Measurements from ENCODE around the gene PLEKHG4B.
"Not testable (repeated sequence)": the region's sequence is repeated elsewhere in the genome, so short reads cannot be mapped to it uniquely, and the experiment has no call there.

PLEKHG4B gene

DNA sequence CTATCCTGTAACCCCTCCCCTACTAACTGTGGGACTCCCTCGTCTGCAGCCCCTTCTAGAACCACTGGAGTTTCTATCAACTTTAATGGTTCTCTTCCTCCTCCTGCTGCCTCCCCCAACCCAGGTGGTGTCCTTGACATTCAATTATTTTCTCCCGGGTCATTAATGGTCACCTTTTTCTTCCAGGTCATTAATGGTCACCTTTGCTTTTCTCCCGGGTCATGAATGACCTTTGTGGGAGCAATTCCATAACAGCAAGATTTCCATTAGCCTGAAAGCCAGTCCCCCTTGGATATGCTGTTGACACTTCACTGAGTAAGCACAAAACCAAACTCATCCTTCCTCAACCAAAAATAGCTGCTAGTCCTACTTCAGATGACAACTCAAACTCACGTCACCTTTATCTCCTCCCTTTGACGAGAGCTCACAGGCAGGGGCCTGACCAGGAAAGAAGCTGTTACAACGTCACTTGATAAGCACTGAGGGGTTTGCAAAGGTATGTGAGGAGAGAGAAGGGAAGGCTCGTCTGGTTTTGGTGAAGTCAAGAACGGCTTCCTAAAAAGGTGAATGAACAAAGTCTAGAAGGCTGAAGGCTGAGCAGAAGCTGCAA is 115.1 kb downstream of the PLEKHG4B start:
- H3K27ac Mint-ChIP-seq (ENCODE audit: low read depth), result no peak overlapping the region
- H3K9me3 Mint-ChIP-seq, result no peaks in the 10 kb centered on the region
- H3K4me1 Mint-ChIP-seq, result peaks cover 32% of the 10 kb centered on the region
- peaks cover 17% of the 10 kb centered on the region for H3K36me3 Mint-ChIP-seq (ENCODE audit: insufficient read depth)
- ATAC-seq (replicated peaks; ENCODE audit: extremely low read depth, poor library complexity, severe bottlenecking) (no peak), DNase-seq (ENCODE audit: low spot score in 2 of 2) (no peak)
- no peaks in the 10 kb centered on the region for H3K27me3 Mint-ChIP-seq
- H3K4me3 Mint-ChIP-seq, result no peak overlapping the region

DNA sequence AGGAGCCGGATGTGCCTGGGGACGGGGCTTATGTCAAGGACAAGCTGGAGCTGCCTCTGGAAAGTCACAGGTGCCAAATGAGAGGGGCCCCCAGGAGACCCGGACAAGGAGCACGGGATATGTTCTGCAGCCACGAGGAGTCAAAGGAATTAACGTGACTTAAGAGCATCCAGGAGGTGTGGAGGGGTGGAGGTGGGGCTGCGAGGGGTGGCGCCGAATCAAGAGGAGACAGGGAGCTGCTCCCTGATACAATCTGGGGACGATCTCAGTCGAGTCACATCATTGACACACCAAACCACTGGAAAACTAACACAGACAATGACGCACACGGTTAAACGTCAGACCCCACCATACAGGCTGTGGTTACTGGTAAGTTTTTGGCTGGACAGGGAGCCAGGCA is 115.6 kb downstream of the PLEKHG4B start:
- H3K27ac Mint-ChIP-seq (ENCODE audit: low read depth), result no peak overlapping the region
- no peak for DNase-seq (ENCODE audit: low spot score in 2 of 2)
- H3K4me1 Mint-ChIP-seq, result peaks cover 32% of the 10 kb centered on the region
- H3K27me3 Mint-ChIP-seq, result no peaks in the 10 kb centered on the region
- H3K9me3 Mint-ChIP-seq, result no peaks in the 10 kb centered on the region
- peaks cover 17% of the 10 kb centered on the region for H3K36me3 Mint-ChIP-seq (ENCODE audit: insufficient read depth)
- H3K4me3 Mint-ChIP-seq, result no peak overlapping the region
- ATAC-seq (replicated peaks; ENCODE audit: extremely low read depth, poor library complexity, severe bottlenecking), result no peak

DNA sequence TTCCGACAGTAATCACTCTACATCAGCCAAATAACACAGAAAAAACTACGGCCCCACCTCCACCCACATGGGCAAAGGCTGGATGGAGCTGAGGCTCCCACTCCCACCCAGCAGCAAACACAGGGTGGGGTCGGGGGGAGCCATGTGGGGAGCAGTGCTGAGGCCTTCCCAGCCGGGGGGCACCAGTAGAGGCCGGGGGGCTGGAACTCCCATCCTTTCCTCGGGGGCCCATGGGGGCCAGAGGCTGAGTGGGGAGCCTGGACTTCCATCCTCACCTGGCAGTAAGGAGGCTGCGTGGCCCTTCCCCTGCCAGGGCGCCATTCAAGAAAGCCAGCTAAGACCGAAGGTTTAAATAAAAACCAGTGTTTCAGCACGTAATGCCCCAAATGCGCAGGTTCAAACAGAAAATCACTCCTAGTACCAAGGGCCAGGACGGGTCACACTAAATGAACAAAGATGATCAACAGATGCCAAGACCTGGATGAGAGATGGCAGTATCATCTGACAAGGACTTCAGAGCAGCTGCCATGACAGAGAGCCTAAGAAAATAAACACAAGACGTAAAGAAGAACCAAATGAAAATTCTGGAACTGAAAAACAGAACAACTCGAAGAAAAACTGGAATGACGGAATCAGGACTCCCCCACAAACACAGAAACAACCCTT is 116.6 kb downstream of the PLEKHG4B start:
- H3K27me3 Mint-ChIP-seq, result no peaks in the 10 kb centered on the region
- H3K4me3 Mint-ChIP-seq, result no peak overlapping the region
- H3K9me3 Mint-ChIP-seq, result no peaks in the 10 kb centered on the region
- H3K4me1 Mint-ChIP-seq, result peaks cover 32% of the 10 kb centered on the region
- DNase-seq (ENCODE audit: low spot score in 2 of 2) (no peak), ATAC-seq (replicated peaks; ENCODE audit: extremely low read depth, poor library complexity, severe bottlenecking) (no peak)
- H3K36me3 Mint-ChIP-seq (ENCODE audit: insufficient read depth), result peaks cover 17% of the 10 kb centered on the region
- H3K27ac Mint-ChIP-seq (ENCODE audit: low read depth), result no peak overlapping the region

DNA sequence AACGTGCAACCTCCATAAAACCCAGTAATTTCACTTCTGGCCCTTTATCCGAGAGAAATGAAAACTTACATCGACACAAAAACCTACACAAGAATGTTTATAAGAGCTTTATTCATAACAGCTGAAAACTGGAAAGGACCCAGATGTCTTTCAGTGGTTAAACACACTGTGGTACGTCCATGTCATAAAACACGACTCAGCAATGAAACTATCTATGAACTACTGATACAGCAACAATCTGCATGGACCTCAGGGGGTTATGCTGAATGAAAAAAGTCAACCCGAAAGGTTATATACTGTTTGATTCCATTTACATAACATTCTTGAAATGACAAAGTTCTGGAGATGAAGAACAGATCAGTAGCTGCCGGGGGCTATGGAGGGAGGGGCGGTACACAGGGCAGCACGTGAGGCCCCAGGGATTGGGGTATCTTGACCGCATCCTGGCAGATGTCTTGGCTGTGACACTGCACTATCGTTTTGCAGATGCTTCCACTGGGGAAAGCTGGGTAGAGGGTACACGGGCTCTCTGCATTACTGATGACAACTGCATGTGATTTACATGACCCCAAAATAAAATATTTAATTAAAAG is 121.9 kb downstream of the PLEKHG4B start:
- Mint-ChIP-seq H3K4me3 (no peak overlapping the region), H3K27ac (ENCODE audit: low read depth) (no peak overlapping the region)

DNA sequence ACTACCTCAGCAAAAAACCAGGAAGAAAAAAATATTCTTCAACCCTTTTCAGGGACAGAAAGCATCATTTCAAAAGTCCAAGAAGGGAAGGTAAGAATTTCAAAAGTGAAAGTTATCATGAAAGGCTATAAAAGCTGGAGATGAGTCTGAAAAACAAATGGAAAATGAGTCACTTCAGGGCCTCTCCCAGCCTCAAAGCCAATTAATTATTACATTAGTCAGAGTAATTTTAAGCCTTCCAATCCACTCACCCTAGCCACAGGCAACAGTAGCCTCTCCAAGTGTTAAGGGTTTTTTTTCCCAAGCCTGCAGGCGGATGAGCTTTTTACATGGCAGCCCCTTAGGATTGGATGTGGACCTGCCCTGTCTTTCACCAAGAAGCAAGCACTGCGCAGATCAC is 123.3 kb downstream of the PLEKHG4B start:
- ATAC-seq (replicated peaks; ENCODE audit: extremely low read depth, poor library complexity, severe bottlenecking); H3K27me3 Mint-ChIP-seq: not testable (repeated sequence)

More for the DNA sequence above, 121.9 kb downstream of the PLEKHG4B start:
- Mint-ChIP-seq H3K36me3 (ENCODE audit: insufficient read depth) (peaks cover 20% of the 10 kb centered on the region), H3K4me1 (peaks cover 43% of the 10 kb centered on the region), H3K27me3 (no peaks in the 10 kb centered on the region), H3K9me3 (no peaks in the 10 kb centered on the region)
- no peak for ATAC-seq (replicated peaks; ENCODE audit: extremely low read depth, poor library complexity, severe bottlenecking)
- DNase-seq (ENCODE audit: low spot score in 2 of 2), result no peak

DNA sequence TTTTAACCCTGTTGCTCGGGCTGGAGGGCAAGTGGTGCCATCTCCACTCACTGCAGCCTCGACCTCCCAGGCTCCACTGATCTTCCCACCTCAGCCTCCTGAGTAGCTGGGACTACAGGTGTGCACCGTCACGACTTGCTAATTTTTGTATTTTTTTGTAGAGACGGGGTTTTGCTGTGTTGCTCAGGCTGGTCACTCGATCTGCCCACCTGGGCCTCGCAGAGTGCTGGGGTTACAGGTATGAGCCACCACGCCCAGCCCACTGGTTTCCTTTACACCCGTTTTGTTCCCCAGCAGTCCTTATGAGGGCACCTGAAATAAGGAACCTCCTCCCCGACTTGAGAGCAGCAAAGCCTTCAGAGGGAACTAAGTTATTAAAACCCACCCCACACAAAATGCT is 124.1 kb downstream of the PLEKHG4B start:
- not testable (repeated sequence) for H3K4me3 Mint-ChIP-seq; ATAC-seq (replicated peaks; ENCODE audit: extremely low read depth, poor library complexity, severe bottlenecking); H3K27me3 Mint-ChIP-seq; H3K9me3 Mint-ChIP-seq; DNase-seq (ENCODE audit: low spot score in 2 of 2)
- peak overlapping the region; percentile 44 for H3K27ac Mint-ChIP-seq (ENCODE audit: low read depth)
- H3K36me3 Mint-ChIP-seq (ENCODE audit: insufficient read depth), result peaks cover 28% of the 10 kb centered on the region
- peaks cover 45% of the 10 kb centered on the region for H3K4me1 Mint-ChIP-seq

More for the DNA sequence above, 123.3 kb downstream of the PLEKHG4B start:
- peak overlapping the region; percentile 29 for H3K4me3 Mint-ChIP-seq
- H3K27ac Mint-ChIP-seq (ENCODE audit: low read depth); H3K9me3 Mint-ChIP-seq; DNase-seq (ENCODE audit: low spot score in 2 of 2): not testable (repeated sequence)
- peaks cover 40% of the 10 kb centered on the region for H3K4me1 Mint-ChIP-seq
- peaks cover 26% of the 10 kb centered on the region for H3K36me3 Mint-ChIP-seq (ENCODE audit: insufficient read depth)

DNA sequence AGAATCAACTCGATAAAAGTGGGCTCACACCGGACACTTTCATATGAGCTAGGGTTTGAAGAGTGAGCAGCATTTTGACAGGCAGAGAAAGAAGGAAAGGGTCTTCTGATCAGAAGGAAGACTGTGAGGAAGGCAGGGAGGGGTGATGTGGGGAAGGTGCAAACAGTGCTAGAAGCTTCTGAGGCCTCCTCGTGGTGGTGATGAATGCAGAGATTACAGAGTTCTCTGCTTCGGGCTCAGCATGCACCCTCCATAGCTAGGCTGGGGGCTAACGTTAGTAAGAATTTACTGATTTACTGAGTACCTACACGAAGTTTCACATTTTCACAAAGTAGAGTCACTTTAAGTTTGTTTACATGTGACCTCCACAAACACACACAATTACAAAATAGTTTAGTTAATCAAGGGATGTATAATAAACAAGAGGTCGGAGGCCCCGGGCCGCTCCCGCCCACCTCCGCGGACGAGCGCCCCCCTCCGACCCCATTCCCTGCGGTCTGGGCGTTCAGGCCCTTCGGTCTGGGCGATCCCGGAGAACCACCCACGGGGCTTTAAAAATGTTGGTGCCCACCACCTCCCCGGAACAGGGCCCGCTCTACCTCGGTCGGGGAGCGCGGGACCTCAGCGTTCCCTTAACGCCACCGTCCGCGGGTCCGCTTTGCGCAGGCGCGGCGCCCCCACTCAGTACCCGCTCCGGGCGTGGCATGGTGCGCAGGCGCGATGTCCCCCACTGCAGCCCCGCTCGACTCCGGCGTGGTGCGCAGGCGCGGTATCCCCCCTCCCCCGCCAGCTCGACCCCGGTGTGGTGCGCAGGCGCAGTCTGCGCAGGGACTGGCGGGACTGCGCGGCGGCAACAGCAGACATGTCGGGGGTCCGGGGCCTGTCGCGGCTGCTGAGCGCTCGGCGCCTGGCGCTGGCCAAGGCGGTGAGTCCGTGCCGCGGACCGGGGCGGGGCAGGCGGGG is 125.8 kb downstream of the PLEKHG4B start, which contains the start of the genes CCDC127 and SDHA:
CCDC127 (minus strand) TSS at position 660 of the 963 bp plus-strand sequence. CDS start 1,304 bp downstream, outside the sequence.
SDHA (plus strand) TSS at position 827 of the 963 bp plus-strand sequence; CDS start at position 863, 36 bp downstream.
- peak within 1 kb of the TSS; percentile 92 for H3K4me3 Mint-ChIP-seq
- ATAC-seq (replicated peaks; ENCODE audit: extremely low read depth, poor library complexity, severe bottlenecking) (peak; percentile 77), DNase-seq (ENCODE audit: low spot score in 2 of 2) (peak; percentile 97)
- not testable (repeated sequence) for H3K9me3 Mint-ChIP-seq, H3K27me3 Mint-ChIP-seq
- H3K27ac Mint-ChIP-seq (ENCODE audit: low read depth), result peak within 1 kb of the TSS; percentile 91
- H3K36me3 Mint-ChIP-seq (ENCODE audit: insufficient read depth), result peaks cover 29% of the 10 kb centered on the region
- peaks cover 58% of the 10 kb centered on the region for H3K4me1 Mint-ChIP-seq

DNA sequence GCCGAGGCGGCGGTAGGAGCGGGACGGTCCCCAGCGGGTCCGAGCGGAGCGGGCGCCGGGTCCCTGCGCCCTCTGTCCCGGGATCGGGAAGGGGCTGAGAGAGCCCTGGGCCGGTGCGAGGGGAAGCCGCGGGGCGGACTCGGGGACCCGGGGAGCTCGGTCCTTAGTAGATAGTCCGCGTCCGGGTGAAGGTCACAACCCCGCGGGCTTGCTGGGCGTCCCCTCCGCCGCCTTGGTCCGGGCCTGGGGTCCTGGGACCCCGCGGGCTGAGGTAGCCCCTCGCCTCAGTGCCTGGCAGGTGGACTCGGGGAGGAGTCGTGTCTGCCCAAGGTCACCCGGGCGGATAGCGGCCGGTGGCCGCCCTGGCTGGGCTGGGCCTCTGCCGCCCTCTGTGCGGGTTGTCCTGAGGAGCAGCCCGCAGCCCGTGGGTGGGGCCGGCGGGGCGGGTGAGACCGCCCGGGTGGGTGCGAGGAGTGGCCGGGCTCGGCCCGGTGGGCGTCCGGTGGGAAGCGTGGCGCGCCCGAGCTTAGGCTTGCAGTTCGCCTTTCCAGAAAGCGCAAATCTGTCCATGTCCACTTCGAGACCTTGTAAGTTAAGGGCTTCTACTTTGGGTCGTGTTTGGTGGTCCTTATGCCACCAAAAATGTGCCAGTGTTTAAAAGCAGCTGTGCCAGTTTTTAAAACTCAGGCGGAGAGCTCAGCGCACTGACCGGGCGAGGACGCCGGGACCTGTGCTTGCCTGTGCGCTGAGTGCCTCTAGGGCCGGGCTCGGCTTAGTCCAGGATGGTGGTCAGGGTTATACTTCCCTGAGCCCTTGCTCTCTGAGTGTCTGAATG is 126.7 kb downstream of the PLEKHG4B start:
- Mint-ChIP-seq H3K9me3 (no peaks in the 10 kb centered on the region), H3K27me3 (no peaks in the 10 kb centered on the region), H3K4me1 (peaks cover 67% of the 10 kb centered on the region), H3K4me3 (peak overlapping the region; percentile 92), H3K36me3 (ENCODE audit: insufficient read depth) (peaks cover 29% of the 10 kb centered on the region), H3K27ac (ENCODE audit: low read depth) (peak overlapping the region; percentile 91)
- ATAC-seq (replicated peaks; ENCODE audit: extremely low read depth, poor library complexity, severe bottlenecking) (peak; percentile 7), DNase-seq (ENCODE audit: low spot score in 2 of 2) (no peak)

DNA sequence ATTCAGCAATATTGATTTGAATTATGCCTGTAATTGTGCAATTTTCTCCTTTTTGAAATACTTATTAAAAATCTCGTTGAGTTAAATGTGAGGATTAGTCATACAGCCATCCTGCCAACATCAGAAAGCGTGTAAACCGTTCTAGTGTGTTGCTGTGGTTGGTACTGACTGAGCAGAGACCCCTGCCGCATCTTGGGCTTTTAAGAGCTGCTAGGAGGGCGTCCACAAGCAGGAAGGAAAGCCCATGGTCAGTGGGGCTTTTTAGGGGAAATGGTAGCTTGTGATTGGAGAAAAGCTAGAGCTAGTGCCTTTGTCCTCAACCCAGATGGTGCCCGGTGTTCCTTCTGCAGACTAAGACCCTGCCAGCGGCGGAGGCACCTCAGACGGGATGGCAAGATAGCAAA is 127.5 kb downstream of the PLEKHG4B start:
- DNase-seq (ENCODE audit: low spot score in 2 of 2) (no peak), ATAC-seq (replicated peaks; ENCODE audit: extremely low read depth, poor library complexity, severe bottlenecking) (peak; percentile 18)
- Mint-ChIP-seq H3K9me3 (no peaks in the 10 kb centered on the region), H3K4me3 (peak overlapping the region; percentile 92), H3K27ac (ENCODE audit: low read depth) (peak overlapping the region; percentile 91), H3K27me3 (no peaks in the 10 kb centered on the region), H3K36me3 (ENCODE audit: insufficient read depth) (peaks cover 30% of the 10 kb centered on the region), H3K4me1 (peaks cover 66% of the 10 kb centered on the region)

DNA sequence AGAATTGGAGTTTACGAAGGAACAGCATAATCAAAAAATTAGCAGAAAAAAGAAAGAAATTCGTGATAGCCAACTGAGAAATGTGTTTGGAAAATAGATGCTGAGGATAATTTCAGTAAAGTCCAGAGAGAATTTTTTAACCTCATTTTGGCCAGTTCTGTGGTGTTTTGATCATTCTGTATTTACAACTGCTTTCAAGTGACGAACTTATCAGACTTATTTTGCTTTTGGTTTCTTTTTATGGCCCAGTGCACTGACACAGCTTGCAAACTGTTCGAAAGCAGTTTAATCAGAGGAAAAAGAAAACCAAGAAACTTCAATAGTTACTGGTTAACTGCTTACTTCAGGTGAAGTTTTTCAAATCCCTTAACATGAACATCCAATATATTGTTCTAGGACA is 128.0 kb downstream of the PLEKHG4B start:
- H3K36me3 Mint-ChIP-seq (ENCODE audit: insufficient read depth), result peaks cover 35% of the 10 kb centered on the region

DNA sequence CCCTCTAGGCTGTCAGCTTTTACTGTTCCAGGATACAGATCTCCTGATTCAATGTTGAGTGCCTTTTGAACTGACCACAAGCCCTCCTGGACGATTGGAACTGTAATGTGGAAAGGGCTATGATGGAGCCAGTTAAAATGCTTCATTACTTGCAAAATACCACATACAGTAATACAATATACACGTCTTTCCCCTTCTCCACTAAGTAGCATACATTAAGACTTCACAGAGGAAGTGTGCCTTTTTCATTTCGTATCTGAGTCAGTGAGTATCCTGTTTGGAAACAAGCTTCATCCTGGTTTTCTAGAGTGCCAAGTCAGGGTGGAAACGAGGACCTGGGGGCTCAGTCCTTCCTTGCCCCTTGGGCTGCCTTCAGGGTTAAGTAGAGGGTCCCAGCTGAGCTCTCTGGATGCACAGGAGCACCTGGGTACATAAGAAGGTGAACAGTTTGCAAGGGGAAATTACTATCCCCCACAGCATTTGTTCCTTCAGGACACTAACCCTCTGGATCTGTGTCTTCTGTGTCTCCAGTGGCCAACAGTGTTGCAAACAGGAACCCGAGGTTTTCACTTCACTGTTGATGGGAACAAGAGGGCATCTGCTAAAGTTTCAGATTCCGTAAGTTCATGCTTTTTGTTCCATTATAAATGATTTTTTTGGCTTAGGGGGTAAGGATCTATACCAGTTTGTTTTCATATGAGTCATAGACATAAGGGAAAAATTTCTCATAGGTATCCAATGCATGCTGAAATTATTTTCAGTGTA is 131.2 kb downstream of the PLEKHG4B start:
- H3K4me3 Mint-ChIP-seq; H3K9me3 Mint-ChIP-seq; H3K27me3 Mint-ChIP-seq; DNase-seq (ENCODE audit: low spot score in 2 of 2); ATAC-seq (replicated peaks; ENCODE audit: extremely low read depth, poor library complexity, severe bottlenecking): not testable (repeated sequence)
- Mint-ChIP-seq H3K27ac (ENCODE audit: low read depth) (peak overlapping the region; percentile 20), H3K36me3 (ENCODE audit: insufficient read depth) (peaks cover 48% of the 10 kb centered on the region), H3K4me1 (peaks cover 51% of the 10 kb centered on the region)

More for the DNA sequence above, 128.0 kb downstream of the PLEKHG4B start:
- Mint-ChIP-seq H3K27ac (ENCODE audit: low read depth) (peak overlapping the region; percentile 91), H3K27me3 (no peaks in the 10 kb centered on the region), H3K9me3 (no peaks in the 10 kb centered on the region), H3K4me1 (peaks cover 66% of the 10 kb centered on the region), H3K4me3 (peak overlapping the region; percentile 92)
- DNase-seq (ENCODE audit: low spot score in 2 of 2), result no peak
- ATAC-seq (replicated peaks; ENCODE audit: extremely low read depth, poor library complexity, severe bottlenecking), result peak; percentile 37
